Endothelial cell (in vitro differentiated cells): Measurements from ENCODE around the gene COL19A1. TPM values are rescaled to one million over a fixed set of nuclear protein-coding genes. Genes with fewer than 3 reads are reported as not detected.

Experiments
- DNase-seq: peaks from one replicate; pipeline ENCODE4 v3.0.0; 2021; ENCODE audit warnings: low spot score
- H3K27ac Mint-ChIP-seq: one replicate; pipeline ENCODE4 v1.8.0; 2021; ENCODE audit warnings: mixed read lengths, inconsistent platforms; ENCODE audit not compliant: unreplicated experiment
- H3K27me3 Mint-ChIP-seq: one replicate; pipeline ENCODE4 v1.8.0; 2021; ENCODE audit warnings: mild to moderate bottlenecking, moderate library complexity, mixed read lengths, inconsistent platforms; ENCODE audit not compliant: unreplicated experiment
- H3K36me3 Mint-ChIP-seq: one replicate; pipeline ENCODE4 v1.8.0; 2021; ENCODE audit warnings: mild to moderate bottlenecking, low read depth, mixed read lengths, inconsistent platforms; ENCODE audit not compliant: unreplicated experiment
- H3K4me1 Mint-ChIP-seq: one replicate; pipeline ENCODE4 v1.8.0; 2021; ENCODE audit warnings: mild to moderate bottlenecking, mixed read lengths, inconsistent platforms; ENCODE audit not compliant: unreplicated experiment
- H3K4me3 Mint-ChIP-seq: one replicate; pipeline ENCODE4 v1.8.0; 2021; ENCODE audit warnings: mild to moderate bottlenecking, mixed read lengths, inconsistent platforms; ENCODE audit not compliant: unreplicated experiment
- H3K9me3 Mint-ChIP-seq: one replicate; pipeline ENCODE4 v1.8.0; 2021; ENCODE audit warnings: mixed read lengths, inconsistent platforms; ENCODE audit not compliant: unreplicated experiment
- CTCF ChIP-seq: fragments of 200-600 bp; sonication (generic); IDR thresholded peaks from one replicate; pipeline ENCODE4 v1.5.0; 2021; ENCODE audit warnings: antibody characterized with exemption; ENCODE audit not compliant: unreplicated experiment
- total RNA-seq: library from RNA; stranded (reverse); fragmentation: NEBNext Ultra II Directional; extraction: Animal tissue kit (Norgen Biotek cat#: 25700); gene quantifications from one replicate; pipeline ENCODE4 v1.2.1, GENCODE V29; 2021; ENCODE audit not compliant: unreplicated experiment

Gene COL19A1
- total RNA-seq, 1 donor from 2014 or later = 0.33 TPM

DNA sequence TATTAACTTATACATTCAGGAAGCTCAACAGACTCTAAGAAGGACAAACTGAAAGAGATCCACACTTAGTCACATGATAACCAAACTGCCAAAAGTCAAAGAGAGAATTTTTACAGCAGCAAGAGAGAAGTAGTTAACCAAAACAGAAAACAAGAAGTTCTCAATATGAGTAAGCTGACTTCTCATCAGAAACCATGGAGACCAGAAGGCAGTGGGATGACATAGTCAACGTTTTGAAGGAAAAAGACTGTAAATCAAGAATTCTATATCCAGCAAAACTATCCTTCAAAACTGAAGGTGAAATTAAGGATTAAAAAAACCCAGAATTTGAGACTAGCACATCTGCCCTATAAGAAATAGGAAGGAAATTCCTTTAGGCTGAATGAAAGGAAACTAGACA is 60.4 kb downstream of the COL19A1 start:
- no peak for TF ChIP-seq CTCF
- no peak for DNase-seq
- Mint-ChIP-seq H3K27ac (no peak overlapping the region), H3K27me3 (no peaks in the 10 kb centered on the region), H3K9me3 (no peaks in the 10 kb centered on the region), H3K36me3 (no peaks in the 10 kb centered on the region), H3K4me3 (no peak overlapping the region), H3K4me1 (no peaks in the 10 kb centered on the region)

GRCh38 chr6:69933239-69933638 is 66.9 kb downstream of the COL19A1 start:
- no peaks in the 10 kb centered on the region for H3K27me3 Mint-ChIP-seq
- TF ChIP-seq CTCF = no peak
- H3K9me3 Mint-ChIP-seq = no peaks in the 10 kb centered on the region
- no peak overlapping the region for H3K27ac Mint-ChIP-seq
- H3K36me3 Mint-ChIP-seq = no peaks in the 10 kb centered on the region
- DNase-seq = no peak
- no peak overlapping the region for H3K4me3 Mint-ChIP-seq
- no peaks in the 10 kb centered on the region for H3K4me1 Mint-ChIP-seq

GRCh38 chr6:69935079-69935478 is 68.7 kb downstream of the COL19A1 start:
- Mint-ChIP-seq H3K4me3 (no peak overlapping the region), H3K36me3 (no peaks in the 10 kb centered on the region), H3K27me3 (no peaks in the 10 kb centered on the region), H3K4me1 (no peaks in the 10 kb centered on the region), H3K9me3 (no peaks in the 10 kb centered on the region), H3K27ac (no peak overlapping the region)
- no peak for TF ChIP-seq CTCF
- no peak for DNase-seq

DNA sequence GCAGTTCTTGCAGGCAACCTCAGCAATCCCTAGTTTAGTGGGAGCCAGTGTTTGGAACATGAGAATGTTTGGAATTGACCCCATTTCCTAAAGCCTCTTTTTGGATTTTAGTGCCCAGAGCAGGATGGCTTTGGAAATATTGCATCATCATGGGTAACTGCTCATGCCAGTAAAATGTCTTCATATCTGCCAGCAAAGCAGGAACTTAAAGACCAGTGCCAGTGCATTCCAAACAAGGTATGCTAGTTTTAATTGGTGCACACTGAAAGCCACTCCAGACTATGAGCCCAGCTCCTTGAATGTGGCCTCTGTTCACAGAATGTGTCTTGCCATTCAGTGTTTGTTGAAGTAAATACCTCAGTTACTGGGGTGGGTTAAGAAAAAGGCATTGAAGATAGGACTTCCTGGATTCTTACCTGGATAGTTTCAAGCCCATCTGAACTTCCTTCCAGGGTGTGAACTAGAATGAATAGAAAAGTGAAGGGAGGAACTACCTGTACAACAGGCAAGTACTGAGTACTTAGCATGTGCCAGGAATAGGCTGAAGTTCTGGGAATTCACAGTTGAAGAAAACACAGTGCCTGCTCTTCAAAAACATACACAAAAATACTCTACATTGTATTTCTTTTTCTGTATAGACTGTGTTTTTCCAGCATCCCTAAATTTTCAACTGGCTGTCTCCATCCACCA is 70.5 kb downstream of the COL19A1 start:
- no peak for TF ChIP-seq CTCF
- H3K36me3 Mint-ChIP-seq = no peaks in the 10 kb centered on the region

DNA sequence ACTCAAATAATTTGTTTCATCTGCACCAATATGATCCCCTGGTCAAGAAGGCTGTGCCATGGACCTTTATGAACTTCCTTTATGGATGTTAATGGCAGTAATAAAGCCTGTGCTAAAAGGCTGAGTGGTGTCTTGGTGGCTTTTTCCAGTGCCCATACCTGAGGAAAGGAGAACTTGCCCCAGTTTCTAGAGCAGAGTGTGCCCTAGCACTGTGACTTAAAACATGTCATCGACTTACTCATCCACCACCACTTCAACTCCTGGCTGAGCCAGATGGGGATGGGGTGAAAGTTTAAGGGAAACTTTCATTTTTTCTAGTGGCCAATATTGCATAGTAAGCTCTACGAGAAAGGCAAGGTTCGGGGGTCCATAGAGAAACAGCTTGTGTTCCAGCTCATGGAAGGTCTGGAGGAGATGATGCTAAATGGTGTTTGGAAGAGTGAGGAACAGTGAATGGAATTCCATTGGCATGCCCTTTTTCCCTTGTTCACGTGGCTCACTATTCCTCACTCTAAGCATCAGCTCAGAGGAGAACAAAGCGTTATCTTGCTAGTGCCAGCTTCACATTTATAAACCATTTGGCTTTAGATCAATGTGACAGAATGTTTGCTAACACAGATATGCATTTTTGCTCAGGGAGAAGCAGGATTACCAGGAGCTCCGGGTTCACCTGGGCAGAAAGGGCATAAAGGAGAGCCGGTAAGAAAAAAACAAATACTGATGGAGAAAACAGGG is 71.2 kb downstream of the COL19A1 start:
- Mint-ChIP-seq H3K9me3 (no peaks in the 10 kb centered on the region), H3K4me3 (no peak overlapping the region), H3K27ac (no peak overlapping the region), H3K36me3 (no peaks in the 10 kb centered on the region), H3K27me3 (no peaks in the 10 kb centered on the region), H3K4me1 (no peaks in the 10 kb centered on the region)
- no peak for DNase-seq
- no peak for TF ChIP-seq CTCF

More for the DNA sequence above, 70.5 kb downstream of the COL19A1 start:
- no peaks in the 10 kb centered on the region for H3K4me1 Mint-ChIP-seq
- H3K9me3 Mint-ChIP-seq = no peaks in the 10 kb centered on the region
- H3K4me3 Mint-ChIP-seq = no peak overlapping the region
- DNase-seq = no peak
- no peak overlapping the region for H3K27ac Mint-ChIP-seq
- no peaks in the 10 kb centered on the region for H3K27me3 Mint-ChIP-seq
